ENCODE data around the gene ANK2.

The ANK2 gene

DNA sequence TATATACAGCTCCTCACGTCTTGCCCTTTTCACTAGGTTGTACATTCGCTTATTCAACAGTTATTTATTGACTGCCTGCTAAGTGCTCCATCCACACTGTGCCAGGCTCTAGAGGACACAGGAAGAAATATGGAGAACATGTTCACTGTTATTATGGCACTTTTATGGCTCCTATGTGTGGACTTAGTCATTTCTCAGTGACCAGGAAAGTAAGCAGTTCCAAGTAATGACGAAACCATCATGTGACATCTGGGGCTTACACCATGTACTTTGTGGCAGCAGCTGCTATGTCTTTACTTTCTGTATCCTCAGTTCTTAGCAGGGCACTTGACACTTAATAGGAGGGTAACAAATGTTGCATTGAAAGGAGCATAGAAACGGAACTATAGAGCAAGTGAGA lies 278.0 kb downstream of the ANK2 start:
- no peaks in the 10 kb centered on the region for H3K9me3 Mint-ChIP-seq
- no peak overlapping the region for H3K27ac Mint-ChIP-seq
- H3K4me1 Mint-ChIP-seq: no peaks in the 10 kb centered on the region
- no peak overlapping the region for H3K4me3 Mint-ChIP-seq
- H3K36me3 Mint-ChIP-seq: no peaks in the 10 kb centered on the region
- peaks cover 2% of the 10 kb centered on the region for H3K27me3 Mint-ChIP-seq

DNA sequence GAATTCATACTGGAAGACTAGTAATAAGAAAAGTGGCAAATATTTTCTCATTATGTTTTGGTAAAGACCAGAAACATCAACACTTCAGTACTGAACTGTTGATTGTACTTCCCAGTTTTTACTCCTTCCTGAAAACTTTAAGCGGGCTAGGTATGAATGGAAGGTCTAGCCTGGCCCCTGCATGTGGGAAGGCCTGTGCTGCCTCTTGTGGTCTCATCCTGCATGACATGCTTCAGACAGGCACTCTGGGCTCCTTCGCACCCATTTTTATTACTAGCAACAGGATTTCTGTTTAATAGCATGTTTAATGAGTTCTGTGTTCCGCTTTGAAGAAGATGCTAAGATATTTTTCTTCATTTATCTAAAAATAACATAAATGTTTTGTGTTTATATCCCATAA lies 279.1 kb downstream of the ANK2 start:
- Mint-ChIP-seq H3K27me3 (peaks cover 2% of the 10 kb centered on the region), H3K4me3 (no peak overlapping the region), H3K4me1 (no peaks in the 10 kb centered on the region), H3K27ac (no peak overlapping the region), H3K9me3 (no peaks in the 10 kb centered on the region), H3K36me3 (no peaks in the 10 kb centered on the region)

DNA sequence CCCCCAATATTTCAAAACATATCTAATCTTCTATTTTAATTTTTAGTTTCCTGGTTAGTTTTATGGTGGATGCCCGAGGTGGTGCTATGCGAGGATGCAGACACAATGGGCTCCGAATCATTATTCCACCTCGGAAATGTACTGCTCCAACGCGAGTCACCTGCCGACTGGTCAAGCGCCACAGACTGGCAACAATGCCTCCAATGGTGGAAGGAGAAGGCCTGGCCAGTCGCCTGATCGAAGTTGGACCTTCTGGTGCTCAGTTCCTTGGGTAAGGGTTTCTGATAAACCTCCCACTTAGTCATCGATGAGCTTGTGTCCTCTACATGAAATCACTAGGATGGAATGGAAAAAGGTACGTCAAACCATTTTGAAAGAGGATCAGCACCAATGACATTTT lies 280.7 kb downstream of the ANK2 start:
- H3K27ac Mint-ChIP-seq: no peak overlapping the region
- peaks cover 2% of the 10 kb centered on the region for H3K27me3 Mint-ChIP-seq
- H3K9me3 Mint-ChIP-seq: no peaks in the 10 kb centered on the region
- H3K4me3 Mint-ChIP-seq: no peak overlapping the region
- no peaks in the 10 kb centered on the region for H3K4me1 Mint-ChIP-seq
- no peaks in the 10 kb centered on the region for H3K36me3 Mint-ChIP-seq

DNA sequence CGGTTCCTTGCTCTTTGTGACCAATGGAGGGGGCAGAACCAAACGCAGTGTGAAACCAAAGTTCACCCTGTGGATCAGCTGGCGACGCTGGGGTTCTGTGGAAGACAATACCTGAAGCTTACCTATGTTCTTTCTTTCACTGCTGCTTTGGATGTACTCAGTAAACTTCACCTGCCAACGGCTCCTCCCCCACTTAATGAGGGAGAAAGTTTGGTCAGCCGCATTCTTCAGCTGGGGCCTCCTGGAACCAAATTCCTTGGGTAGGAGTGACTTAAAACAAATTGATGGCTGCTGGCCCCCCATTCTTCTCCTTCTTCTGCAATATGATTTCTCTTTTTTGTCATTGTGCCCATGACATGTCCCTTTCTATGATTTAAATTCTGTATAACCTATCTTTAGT lies 282.4 kb downstream of the ANK2 start:
- no peaks in the 10 kb centered on the region for H3K27me3 Mint-ChIP-seq
- no peak overlapping the region for H3K4me3 Mint-ChIP-seq
- no peaks in the 10 kb centered on the region for H3K36me3 Mint-ChIP-seq
- no peaks in the 10 kb centered on the region for H3K9me3 Mint-ChIP-seq
- no peaks in the 10 kb centered on the region for H3K4me1 Mint-ChIP-seq
- no peak overlapping the region for H3K27ac Mint-ChIP-seq

DNA sequence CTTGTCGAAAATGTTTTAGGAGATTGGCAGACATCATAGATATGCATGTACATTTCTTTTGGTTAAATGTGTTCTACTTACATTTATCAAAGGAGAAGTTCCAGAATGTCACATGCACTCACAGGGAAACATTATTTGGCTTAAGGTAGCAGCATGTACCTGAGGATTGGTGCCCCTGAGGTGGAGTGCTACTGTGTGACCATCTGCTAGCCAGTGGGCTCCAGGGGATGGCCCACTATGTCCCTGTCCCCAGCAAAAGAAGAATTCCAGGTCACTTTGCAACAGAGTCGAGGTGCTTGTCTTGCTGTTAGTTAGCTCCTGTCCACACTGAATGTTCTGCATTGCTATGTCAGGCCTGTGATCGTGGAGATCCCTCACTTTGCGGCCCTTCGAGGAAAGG lies 283.2 kb downstream of the ANK2 start:
- no peaks in the 10 kb centered on the region for H3K27me3 Mint-ChIP-seq
- no peak overlapping the region for H3K27ac Mint-ChIP-seq
- no peaks in the 10 kb centered on the region for H3K36me3 Mint-ChIP-seq
- H3K9me3 Mint-ChIP-seq: no peaks in the 10 kb centered on the region
- no peak overlapping the region for H3K4me3 Mint-ChIP-seq
- no peaks in the 10 kb centered on the region for H3K4me1 Mint-ChIP-seq

DNA sequence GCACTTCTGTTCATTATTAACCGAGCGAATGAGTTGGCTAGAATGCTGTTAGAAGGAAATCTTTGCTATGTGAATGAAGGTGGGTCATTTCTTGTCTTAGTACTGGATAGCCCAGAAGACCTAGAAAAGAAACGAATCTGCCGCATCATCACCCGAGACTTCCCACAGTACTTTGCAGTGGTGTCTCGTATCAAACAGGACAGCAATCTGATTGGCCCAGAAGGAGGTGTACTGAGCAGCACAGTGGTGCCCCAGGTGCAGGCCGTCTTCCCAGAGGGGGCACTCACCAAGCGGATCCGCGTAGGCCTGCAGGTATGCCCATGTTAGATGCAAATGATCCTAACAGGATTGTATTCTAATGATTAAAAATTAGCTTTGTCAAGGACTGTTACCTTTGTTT lies 286.3 kb downstream of the ANK2 start:
- Mint-ChIP-seq H3K4me3 (no peak overlapping the region), H3K27me3 (peaks cover 3% of the 10 kb centered on the region), H3K9me3 (no peaks in the 10 kb centered on the region), H3K4me1 (no peaks in the 10 kb centered on the region), H3K36me3 (no peaks in the 10 kb centered on the region), H3K27ac (no peak overlapping the region)

DNA sequence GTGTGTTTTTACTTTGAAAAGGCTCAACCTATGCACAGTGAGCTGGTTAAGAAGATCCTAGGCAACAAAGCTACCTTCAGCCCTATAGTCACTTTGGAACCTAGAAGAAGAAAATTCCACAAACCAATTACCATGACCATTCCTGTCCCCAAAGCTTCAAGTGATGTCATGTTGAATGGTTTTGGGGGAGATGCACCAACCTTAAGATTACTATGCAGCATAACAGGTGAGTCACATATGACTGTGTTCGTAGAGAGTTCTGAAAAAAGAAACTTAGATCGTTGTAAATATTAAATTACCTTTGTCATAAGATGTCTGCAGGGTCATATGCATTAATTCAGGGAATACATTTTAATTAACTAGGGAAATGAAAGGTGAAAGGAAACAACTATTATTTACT lies 287.1 kb downstream of the ANK2 start:
- H3K27me3 Mint-ChIP-seq: peaks cover 3% of the 10 kb centered on the region
- H3K27ac Mint-ChIP-seq: no peak overlapping the region
- no peak overlapping the region for H3K4me3 Mint-ChIP-seq
- H3K36me3 Mint-ChIP-seq: no peaks in the 10 kb centered on the region
- H3K4me1 Mint-ChIP-seq: no peaks in the 10 kb centered on the region
- H3K9me3 Mint-ChIP-seq: no peaks in the 10 kb centered on the region

DNA sequence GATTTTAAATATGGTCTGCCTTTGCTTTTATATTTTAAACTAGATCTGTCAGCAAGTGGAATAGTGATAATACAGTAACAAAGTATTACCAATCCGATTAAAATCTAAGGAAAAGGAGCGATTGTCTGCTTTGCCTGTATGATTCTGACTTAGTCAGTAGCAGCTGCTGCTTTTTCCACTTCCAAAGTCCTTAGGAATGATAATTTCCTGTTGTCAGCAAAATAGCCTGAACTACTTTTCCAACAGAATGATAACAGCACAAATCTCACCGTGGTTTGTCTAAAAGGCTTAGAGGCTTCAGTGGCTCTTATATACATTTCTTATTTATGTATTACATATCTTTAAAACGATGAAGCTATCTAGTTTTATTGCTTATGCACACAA lies 290.0 kb downstream of the ANK2 start:
- Mint-ChIP-seq H3K4me3 (no peak overlapping the region), H3K36me3 (no peaks in the 10 kb centered on the region), H3K4me1 (no peaks in the 10 kb centered on the region), H3K27ac (no peak overlapping the region), H3K9me3 (no peaks in the 10 kb centered on the region), H3K27me3 (peaks cover 5% of the 10 kb centered on the region)

DNA sequence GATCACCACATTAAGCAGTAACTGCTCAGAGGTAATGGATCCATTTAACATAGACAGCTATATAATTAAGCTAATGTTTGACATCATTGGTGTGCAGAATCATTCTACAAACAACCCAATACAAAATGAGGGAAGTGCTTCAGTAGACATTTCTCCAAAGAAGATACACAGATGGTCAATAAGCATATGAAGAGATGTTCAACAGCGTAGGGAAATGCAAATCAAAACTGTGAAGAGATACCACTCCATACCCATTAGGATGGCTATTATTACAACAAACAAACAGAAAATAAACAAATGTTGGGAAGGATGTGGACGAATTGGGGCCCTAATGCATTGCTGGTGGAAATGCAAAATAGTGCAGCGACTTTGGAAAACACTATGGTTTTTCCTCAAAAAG lies 294.6 kb downstream of the ANK2 start:
- H3K4me3 Mint-ChIP-seq: no peak overlapping the region
- no peak overlapping the region for H3K27ac Mint-ChIP-seq
- peaks cover 7% of the 10 kb centered on the region for H3K27me3 Mint-ChIP-seq
- H3K36me3 Mint-ChIP-seq: no peaks in the 10 kb centered on the region
- H3K9me3 Mint-ChIP-seq: no peaks in the 10 kb centered on the region
- H3K4me1 Mint-ChIP-seq: no peaks in the 10 kb centered on the region

DNA sequence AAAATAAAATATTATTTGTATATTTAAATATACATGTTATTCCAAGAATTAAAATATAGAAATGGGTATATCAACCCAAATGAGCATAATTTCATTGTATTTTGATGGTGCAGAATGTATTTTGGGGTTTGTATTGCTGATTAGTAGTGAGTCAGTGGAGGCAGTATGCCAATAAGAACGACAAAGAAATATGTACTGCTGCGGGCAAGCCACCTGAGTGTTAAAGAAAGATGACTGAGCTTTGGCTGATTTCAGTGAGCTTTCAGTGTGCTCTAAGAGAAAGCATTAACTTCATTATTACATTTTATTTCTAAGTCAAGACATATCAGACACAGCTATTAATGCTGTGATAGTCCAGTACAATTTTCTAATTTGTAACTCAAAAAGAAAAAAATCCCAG lies 297.8 kb downstream of the ANK2 start:
- Mint-ChIP-seq H3K9me3 (no peaks in the 10 kb centered on the region), H3K27me3 (peaks cover 11% of the 10 kb centered on the region), H3K4me3 (no peak overlapping the region), H3K4me1 (no peaks in the 10 kb centered on the region), H3K36me3 (no peaks in the 10 kb centered on the region), H3K27ac (no peak overlapping the region)

DNA sequence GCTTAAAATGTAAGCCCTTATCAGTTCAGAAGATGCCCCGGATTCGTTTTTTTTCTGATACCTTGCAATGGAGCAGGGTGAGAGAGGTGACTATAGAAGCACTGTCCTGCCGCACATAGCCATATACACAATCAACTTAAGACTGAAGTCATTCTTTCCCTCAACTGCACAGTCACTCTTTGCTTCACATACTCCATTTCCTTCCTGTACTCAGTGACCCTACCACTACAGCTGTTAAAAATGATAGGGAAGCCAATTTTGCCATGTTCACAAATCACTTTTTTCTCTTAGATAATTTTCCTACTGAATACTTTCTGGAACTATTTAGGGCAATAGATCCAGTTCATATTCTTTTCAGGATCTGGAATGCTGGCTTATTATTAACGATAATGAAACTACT lies 300.0 kb downstream of the ANK2 start:
- no peak overlapping the region for H3K27ac Mint-ChIP-seq
- H3K27me3 Mint-ChIP-seq: peaks cover 16% of the 10 kb centered on the region
- peaks cover 11% of the 10 kb centered on the region for H3K4me1 Mint-ChIP-seq
- H3K9me3 Mint-ChIP-seq: no peaks in the 10 kb centered on the region
- H3K4me3 Mint-ChIP-seq: no peak overlapping the region
- H3K36me3 Mint-ChIP-seq: no peaks in the 10 kb centered on the region

DNA sequence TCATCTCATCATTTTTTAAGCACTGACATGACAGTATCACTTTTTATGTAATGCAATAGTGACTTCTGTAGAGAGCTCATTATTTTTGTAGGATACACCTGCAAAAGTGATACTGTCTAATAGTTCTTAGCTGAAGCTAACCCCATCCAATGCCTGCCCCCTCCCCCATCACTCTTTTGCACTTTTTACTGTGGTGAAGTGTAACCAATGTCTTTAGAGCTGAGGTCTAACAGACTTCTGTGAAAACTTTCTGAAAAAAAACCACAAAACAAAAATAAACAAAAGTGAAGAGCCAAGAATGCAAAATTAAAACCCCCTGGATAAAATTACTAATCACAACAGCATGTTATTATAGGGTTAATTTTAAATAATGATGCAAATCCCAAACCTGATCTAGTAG lies 301.1 kb downstream of the ANK2 start:
- H3K36me3 Mint-ChIP-seq: peaks cover 6% of the 10 kb centered on the region

DNA sequence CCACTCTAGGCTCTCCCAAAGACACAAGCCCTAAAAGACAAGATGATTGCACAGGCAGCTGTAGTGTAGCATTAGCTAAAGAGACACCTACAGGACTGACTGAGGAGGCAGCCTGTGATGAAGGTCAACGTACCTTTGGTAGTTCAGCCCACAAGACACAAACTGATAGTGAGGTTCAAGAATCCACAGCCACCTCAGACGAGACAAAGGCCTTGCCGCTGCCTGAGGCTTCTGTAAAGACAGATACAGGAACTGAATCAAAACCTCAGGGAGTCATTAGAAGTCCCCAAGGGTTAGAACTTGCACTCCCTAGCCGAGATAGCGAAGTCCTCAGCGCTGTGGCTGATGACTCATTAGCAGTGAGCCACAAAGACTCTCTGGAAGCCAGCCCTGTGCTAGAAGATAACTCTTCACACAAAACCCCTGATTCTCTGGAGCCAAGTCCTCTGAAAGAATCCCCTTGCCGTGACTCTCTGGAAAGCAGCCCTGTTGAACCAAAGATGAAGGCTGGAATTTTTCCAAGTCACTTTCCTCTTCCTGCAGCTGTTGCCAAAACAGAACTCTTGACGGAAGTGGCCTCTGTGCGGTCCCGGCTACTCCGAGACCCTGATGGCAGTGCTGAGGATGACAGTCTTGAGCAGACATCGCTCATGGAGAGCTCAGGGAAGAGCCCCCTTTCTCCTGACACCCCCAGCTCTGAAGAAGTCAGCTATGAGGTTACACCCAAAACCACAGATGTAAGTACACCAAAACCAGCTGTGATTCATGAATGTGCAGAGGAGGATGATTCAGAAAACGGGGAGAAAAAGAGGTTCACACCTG lies 306.3 kb downstream of the ANK2 start:
- H3K36me3 Mint-ChIP-seq: peaks cover 13% of the 10 kb centered on the region
- peak overlapping the region; percentile 91 for H3K27ac Mint-ChIP-seq
- H3K4me3 Mint-ChIP-seq: peak overlapping the region; percentile 59
- peaks cover 40% of the 10 kb centered on the region for H3K4me1 Mint-ChIP-seq
- peaks cover 4% of the 10 kb centered on the region for H3K9me3 Mint-ChIP-seq
- peaks cover 9% of the 10 kb centered on the region for H3K27me3 Mint-ChIP-seq

More for the DNA sequence above, 301.1 kb downstream of the ANK2 start:
- Mint-ChIP-seq H3K27me3 (peaks cover 16% of the 10 kb centered on the region), H3K4me1 (peaks cover 23% of the 10 kb centered on the region), H3K4me3 (no peak overlapping the region), H3K27ac (no peak overlapping the region), H3K9me3 (no peaks in the 10 kb centered on the region)

DNA sequence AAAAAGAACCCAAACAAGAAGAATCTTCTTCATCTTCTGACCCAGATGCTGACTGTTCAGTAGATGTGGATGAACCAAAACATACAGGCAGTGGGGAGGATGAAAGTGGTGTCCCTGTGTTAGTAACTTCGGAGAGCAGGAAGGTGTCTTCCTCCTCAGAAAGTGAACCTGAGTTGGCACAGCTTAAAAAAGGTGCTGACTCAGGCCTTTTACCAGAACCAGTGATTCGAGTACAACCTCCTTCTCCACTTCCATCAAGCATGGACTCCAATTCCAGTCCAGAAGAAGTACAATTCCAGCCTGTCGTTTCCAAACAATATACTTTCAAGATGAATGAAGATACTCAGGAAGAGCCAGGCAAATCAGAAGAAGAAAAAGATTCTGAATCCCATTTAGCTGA lies 307.0 kb downstream of the ANK2 start:
- peaks cover 4% of the 10 kb centered on the region for H3K9me3 Mint-ChIP-seq
- H3K27ac Mint-ChIP-seq: peak overlapping the region; percentile 91
- peaks cover 9% of the 10 kb centered on the region for H3K27me3 Mint-ChIP-seq
- peak overlapping the region; percentile 57 for H3K4me3 Mint-ChIP-seq
- peaks cover 40% of the 10 kb centered on the region for H3K4me1 Mint-ChIP-seq
- peaks cover 13% of the 10 kb centered on the region for H3K36me3 Mint-ChIP-seq

DNA sequence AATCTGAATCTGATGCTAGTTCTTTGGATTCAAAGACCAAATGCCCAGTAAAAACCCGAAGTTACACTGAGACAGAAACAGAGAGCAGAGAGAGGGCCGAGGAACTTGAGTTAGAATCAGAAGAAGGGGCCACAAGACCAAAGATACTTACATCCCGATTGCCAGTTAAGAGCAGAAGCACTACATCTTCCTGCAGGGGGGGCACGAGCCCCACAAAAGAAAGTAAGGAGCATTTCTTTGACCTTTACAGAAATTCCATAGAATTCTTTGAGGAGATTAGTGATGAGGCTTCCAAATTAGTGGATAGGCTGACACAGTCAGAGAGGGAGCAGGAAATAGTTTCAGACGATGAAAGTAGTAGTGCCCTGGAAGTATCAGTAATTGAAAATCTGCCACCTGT lies 309.3 kb downstream of the ANK2 start:
- peaks cover 6% of the 10 kb centered on the region for H3K27me3 Mint-ChIP-seq
- peaks cover 35% of the 10 kb centered on the region for H3K4me1 Mint-ChIP-seq
- H3K27ac Mint-ChIP-seq: no peak overlapping the region
- H3K9me3 Mint-ChIP-seq: peaks cover 4% of the 10 kb centered on the region
- no peak overlapping the region for H3K4me3 Mint-ChIP-seq
- peaks cover 13% of the 10 kb centered on the region for H3K36me3 Mint-ChIP-seq

DNA sequence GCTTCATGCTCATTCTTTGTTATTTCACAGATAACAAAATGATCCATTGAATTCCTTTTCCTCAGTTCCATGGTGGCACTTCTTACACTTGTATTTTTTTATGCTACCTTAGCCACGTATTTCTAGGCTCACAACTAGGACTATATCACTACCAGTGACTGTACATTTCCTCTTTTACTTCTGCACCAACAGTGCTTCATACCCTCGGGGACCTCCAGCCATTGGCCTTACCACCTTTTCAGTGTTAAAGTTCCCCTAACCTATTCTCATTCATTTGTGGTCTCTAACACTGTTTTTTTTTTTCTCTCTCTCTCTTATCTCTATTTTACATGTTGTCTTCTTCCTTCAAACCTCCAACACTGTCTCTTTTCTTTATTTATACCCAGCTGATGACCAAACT lies 315.9 kb downstream of the ANK2 start:
- Mint-ChIP-seq H3K27ac (no peak overlapping the region), H3K27me3 (peaks cover 7% of the 10 kb centered on the region), H3K4me3 (no peak overlapping the region), H3K9me3 (no peaks in the 10 kb centered on the region), H3K4me1 (no peaks in the 10 kb centered on the region), H3K36me3 (no peaks in the 10 kb centered on the region)

DNA sequence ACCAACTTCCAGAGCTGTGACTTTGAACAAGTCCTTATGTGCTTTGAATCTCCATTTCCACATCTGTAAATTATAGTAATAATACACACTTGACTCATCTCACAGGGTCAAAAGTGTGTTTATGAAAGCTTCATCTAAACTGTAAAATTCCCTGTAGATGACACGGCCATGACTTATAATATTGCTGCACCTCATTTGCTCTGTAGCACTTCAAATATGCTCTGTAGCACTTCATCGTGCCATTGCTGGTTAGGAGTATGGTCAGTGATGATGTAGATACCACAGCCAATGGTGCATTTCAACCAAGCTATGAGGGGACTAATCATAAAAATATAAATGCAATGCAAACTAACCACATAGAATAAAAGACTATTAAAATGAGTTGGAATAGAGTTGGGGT lies 318.6 kb downstream of the ANK2 start:
- no peaks in the 10 kb centered on the region for H3K4me1 Mint-ChIP-seq
- H3K9me3 Mint-ChIP-seq: no peaks in the 10 kb centered on the region
- no peaks in the 10 kb centered on the region for H3K36me3 Mint-ChIP-seq
- peaks cover 4% of the 10 kb centered on the region for H3K27me3 Mint-ChIP-seq
- no peak overlapping the region for H3K27ac Mint-ChIP-seq
- H3K4me3 Mint-ChIP-seq: no peak overlapping the region

Measured in activated naive CD4-positive, alpha-beta T cell treated with anti-CD3 and anti-CD28 coated beads, Interleukin-2, amount 50 U/mL, for 24 hours (primary cell).